ENCODE results near the gene PGF. TPM values are rescaled to one million over a fixed set of nuclear protein-coding genes. Genes with fewer than 3 reads are reported as not detected.

Gene PGF
- polyA plus RNA-seq, 3 donors, result 0.03 TPM; not detected in 2

- Histone ChIP-seq H3K36me3 (replicated peaks in 1 of 2; ENCODE audit: control insufficient read depth in 1 of 2, insufficient read depth in 2 of 2, low read length in 2 of 2) (no peaks in the 10 kb centered on the region), H3K27ac (ENCODE audit: low read depth in 1 of 2, low read length in 2 of 2) (no peak overlapping the region), H3K79me2 (ENCODE audit: insufficient read depth, low read length) (no peaks in the 10 kb centered on the region), H3K4me2 (replicated peaks; ENCODE audit: extremely low read depth, low read length, poor library complexity, severe bottlenecking) (peak overlapping the region; percentile 68), H3K4me3 (replicated peaks in 1 of 3; ENCODE audit: low read depth in 2 of 3, low read length in 3 of 3) (no peak overlapping the region), H3K9ac (ENCODE audit: insufficient read depth, low read length, poor library complexity, severe bottlenecking) (peak overlapping the region; percentile 62), H4K20me1 (ENCODE audit: insufficient read depth, low read length) (no peaks in the 10 kb centered on the region), H3K27me3 (ENCODE audit: control insufficient read depth in 2 of 2, insufficient read depth in 2 of 2, low read length in 2 of 2) (peaks cover 3 to 15% of the 10 kb centered on the region in 2 donors), H2AFZ (ENCODE audit: insufficient read depth, low read depth, low read length, poor library complexity, severe bottlenecking) (peak overlapping the region; percentile 78), H3K9me3 (replicated peaks in 1 of 2; ENCODE audit: control insufficient read depth in 1 of 2, insufficient read depth in 1 of 2, low read length in 2 of 2) (no peaks in the 10 kb centered on the region), H3K4me1 (ENCODE audit: control insufficient read depth in 1 of 2, insufficient read depth in 2 of 2, low read length in 2 of 2) (peaks cover 3 to 6% of the 10 kb centered on the region in 2 donors)
- H3K4me3 Mint-ChIP-seq, result peak overlapping the region; percentile 55 to 67
- H3K4me1 Mint-ChIP-seq, result peaks cover 4% of the 10 kb centered on the region
- H3K36me3 Mint-ChIP-seq, result no peaks in the 10 kb centered on the region
- TF ChIP-seq CTCF (IDR thresholded peaks at IDR 0.05), result no peak
- intact Hi-C loops (cut with micrococcal nuclease), result no loop called here
- H3K9me3 Mint-ChIP-seq, result no peaks in the 10 kb centered on the region
- no peak overlapping the region for H3K27ac Mint-ChIP-seq
- 88% methylated on average over 14 of the region's 19 CpGs for WGBS (ENCODE audit: insufficient coverage)
- no peak for DNase-seq
- peaks cover 14 to 21% (median 17%) of the 10 kb centered on the region in 3 donors for H3K27me3 Mint-ChIP-seq (ENCODE audit: low read depth in 3 of 3)
Observed at GRCh38 chr14:74921987-74922751, 33.2 kb downstream of the PGF start.

GRCh38 chr14:74921053-74921620 is 34.3 kb downstream of the PGF start:
- peaks cover 3 to 6% of the 10 kb centered on the region in 2 donors for H3K4me1 ChIP-seq (ENCODE audit: control insufficient read depth in 1 of 2, insufficient read depth in 2 of 2, low read length in 2 of 2)
- H3K79me2 ChIP-seq (ENCODE audit: insufficient read depth, low read length), result no peaks in the 10 kb centered on the region
- no peak overlapping the region for H3K4me3 ChIP-seq (replicated peaks in 1 of 3; ENCODE audit: low read depth in 2 of 3, low read length in 3 of 3)
- Mint-ChIP-seq H3K27ac (no peak overlapping the region), H3K4me3 (no peak overlapping the region), H3K36me3 (no peaks in the 10 kb centered on the region), H3K27me3 (ENCODE audit: low read depth in 3 of 3) (peaks cover 14 to 19% (median 17%) of the 10 kb centered on the region in 3 donors), H3K4me1 (peaks cover 4% of the 10 kb centered on the region), H3K9me3 (no peaks in the 10 kb centered on the region)
- no peak overlapping the region for H2AFZ ChIP-seq (ENCODE audit: insufficient read depth, low read depth, low read length, poor library complexity, severe bottlenecking)
- intact Hi-C loops (cut with micrococcal nuclease), result no loop called here
- H3K27ac ChIP-seq (ENCODE audit: low read depth in 1 of 2, low read length in 2 of 2), result no peak overlapping the region
- TF ChIP-seq CTCF (IDR thresholded peaks at IDR 0.05), result no peak
- H3K36me3 ChIP-seq (replicated peaks in 1 of 2; ENCODE audit: control insufficient read depth in 1 of 2, insufficient read depth in 2 of 2, low read length in 2 of 2), result no peaks in the 10 kb centered on the region
- H3K9me3 ChIP-seq (replicated peaks in 1 of 2; ENCODE audit: control insufficient read depth in 1 of 2, insufficient read depth in 1 of 2, low read length in 2 of 2), result no peaks in the 10 kb centered on the region
- no peaks in the 10 kb centered on the region for H4K20me1 ChIP-seq (ENCODE audit: insufficient read depth, low read length)
- WGBS (ENCODE audit: insufficient coverage), result 96% methylated on average over 18 of the region's 19 CpGs
- DNase-seq, result no peak
- H3K27me3 ChIP-seq (ENCODE audit: control insufficient read depth in 2 of 2, insufficient read depth in 2 of 2, low read length in 2 of 2), result peaks cover 3 to 15% of the 10 kb centered on the region in 2 donors
- H3K4me2 ChIP-seq (replicated peaks; ENCODE audit: extremely low read depth, low read length, poor library complexity, severe bottlenecking), result no peak overlapping the region
- no peak overlapping the region for H3K9ac ChIP-seq (ENCODE audit: insufficient read depth, low read length, poor library complexity, severe bottlenecking)
